ENCODE data around the gene GNB4.

GNB4 gene

DNA sequence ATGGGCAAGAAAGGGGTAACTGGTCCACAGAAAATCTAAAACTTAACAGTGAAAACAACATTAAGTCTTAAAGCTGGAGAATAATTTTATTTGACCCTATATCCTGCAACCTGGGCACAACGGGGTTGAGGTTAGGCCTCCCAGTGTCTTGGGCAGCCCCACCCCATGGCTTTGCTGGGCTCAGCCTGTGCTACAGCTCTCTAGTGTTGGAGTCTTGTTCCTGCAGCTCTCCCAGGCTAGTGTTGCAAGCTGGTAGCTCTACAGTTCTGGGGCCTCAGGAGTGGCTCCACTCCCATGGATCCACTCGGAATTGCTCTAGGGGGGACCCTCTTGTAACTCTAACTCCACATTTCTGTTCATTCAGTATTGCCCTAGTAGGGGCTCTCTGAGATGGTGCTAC is 24.9 kb upstream of the GNB4 start:
- ChIA-PET POLR2A (no interaction called here), CTCF (no interaction called here)
- no peak for DNase-seq (ENCODE audit: low read depth, low spot score)
- H3K4me3 ChIP-seq (ENCODE audit: low read depth, low read length) = no peak overlapping the region
- TF ChIP-seq, protein P1, sequence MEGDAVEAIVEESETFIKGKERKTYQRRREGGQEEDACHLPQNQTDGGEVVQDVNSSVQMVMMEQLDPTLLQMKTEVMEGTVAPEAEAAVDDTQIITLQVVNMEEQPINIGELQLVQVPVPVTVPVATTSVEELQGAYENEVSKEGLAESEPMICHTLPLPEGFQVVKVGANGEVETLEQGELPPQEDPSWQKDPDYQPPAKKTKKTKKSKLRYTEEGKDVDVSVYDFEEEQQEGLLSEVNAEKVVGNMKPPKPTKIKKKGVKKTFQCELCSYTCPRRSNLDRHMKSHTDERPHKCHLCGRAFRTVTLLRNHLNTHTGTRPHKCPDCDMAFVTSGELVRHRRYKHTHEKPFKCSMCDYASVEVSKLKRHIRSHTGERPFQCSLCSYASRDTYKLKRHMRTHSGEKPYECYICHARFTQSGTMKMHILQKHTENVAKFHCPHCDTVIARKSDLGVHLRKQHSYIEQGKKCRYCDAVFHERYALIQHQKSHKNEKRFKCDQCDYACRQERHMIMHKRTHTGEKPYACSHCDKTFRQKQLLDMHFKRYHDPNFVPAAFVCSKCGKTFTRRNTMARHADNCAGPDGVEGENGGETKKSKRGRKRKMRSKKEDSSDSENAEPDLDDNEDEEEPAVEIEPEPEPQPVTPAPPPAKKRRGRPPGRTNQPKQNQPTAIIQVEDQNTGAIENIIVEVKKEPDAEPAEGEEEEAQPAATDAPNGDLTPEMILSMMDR (IDR thresholded peaks at IDR 0.05; ENCODE audit: insufficient read depth, low read length, missing control alignments) = no peak

DNA sequence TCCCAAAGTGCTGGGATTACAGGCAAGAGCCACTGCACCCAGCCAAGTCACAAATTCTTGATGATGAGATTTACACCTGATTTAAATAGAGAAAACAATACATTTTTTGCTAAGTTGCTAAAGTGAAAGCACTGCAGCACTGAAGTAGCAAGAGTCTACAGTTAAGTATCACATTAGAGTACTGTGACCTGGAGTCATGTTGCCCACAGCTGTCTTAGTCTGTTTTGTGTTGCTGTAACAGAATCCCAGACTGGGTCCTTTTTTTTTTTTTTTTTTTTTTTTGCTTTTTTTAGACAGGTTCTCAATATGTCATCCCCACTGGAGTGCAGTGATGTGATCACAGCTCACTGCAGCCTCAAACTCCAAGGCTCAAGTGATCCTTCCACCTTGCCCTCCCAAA is 23.2 kb upstream of the GNB4 start:
- ChIA-PET CTCF (no interaction called here), POLR2A (no interaction called here)
- no peak overlapping the region for H3K4me3 ChIP-seq (ENCODE audit: low read depth, low read length)
- TF ChIP-seq, protein P1 (IDR thresholded peaks at IDR 0.05; ENCODE audit: insufficient read depth, low read length, missing control alignments) = no peak
- no peak for DNase-seq (ENCODE audit: low read depth, low spot score)

DNA sequence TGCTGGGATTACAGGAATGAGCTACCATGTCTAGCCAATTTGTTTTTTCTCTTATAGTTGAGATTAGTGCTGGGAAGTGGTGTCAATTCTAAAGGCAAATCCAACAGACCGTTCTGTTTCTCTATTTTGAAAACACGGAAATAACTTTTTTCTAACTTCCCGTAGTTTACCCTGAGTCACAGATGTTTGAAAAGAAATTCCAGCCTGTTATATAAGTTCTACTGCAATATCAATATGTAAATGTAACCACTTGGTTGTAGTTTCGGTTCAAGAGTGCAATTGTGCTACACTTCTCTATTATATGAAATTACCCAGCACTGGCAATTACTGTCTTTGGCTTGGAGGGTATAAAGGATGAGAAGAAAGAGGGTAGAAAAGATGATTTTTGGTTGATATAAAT is 22.3 kb upstream of the GNB4 start:
- no peak for DNase-seq (ENCODE audit: low read depth, low spot score)
- ChIA-PET POLR2A (no interaction called here), CTCF (no interaction called here)
- no peak overlapping the region for H3K4me3 ChIP-seq (ENCODE audit: low read depth, low read length)
- TF ChIP-seq, protein P1 (IDR thresholded peaks at IDR 0.05; ENCODE audit: insufficient read depth, low read length, missing control alignments) = no peak

DNA sequence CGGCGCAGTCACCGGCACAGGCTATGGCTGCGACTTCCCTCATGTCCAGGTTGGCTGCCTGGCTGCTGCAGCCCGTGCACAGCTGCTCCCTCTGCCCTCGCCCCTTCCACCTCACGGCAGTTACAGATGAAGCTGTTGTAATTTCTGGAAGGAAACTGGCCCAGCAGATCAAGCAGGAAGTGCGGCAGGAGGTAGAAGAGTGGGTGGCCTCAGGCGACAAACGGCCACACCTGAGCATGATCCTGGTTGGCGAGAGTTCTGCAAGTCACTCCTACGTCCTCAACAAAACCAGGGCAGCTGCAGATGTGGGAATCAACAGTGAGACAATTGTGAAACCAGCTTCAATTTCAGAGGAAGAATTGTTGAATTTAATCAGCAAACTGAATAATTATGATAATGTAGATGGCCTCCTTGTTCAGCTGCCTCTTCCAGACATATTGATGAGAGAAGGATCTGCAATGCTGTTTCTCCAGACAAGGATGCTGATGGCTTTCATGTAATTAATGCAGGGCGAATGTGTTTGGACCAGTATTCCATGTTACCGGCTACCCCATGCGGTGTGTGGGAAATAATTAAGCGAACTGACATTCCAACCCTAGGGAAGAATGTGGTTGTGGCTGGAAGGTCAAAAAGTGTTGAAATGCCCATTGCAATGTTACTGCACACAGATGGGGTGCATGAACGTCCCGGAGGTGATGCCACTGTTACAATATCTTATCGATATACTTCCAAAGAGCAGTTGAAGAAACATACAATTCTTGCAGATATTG is 13.2 kb upstream of the GNB4 start:
- ChIA-PET CTCF (no interaction called here), POLR2A (no interaction called here)
- TF ChIP-seq, protein P1 (IDR thresholded peaks at IDR 0.05; ENCODE audit: insufficient read depth, low read length, missing control alignments) = no peak
- H3K4me3 ChIP-seq (ENCODE audit: low read depth, low read length) = no peak overlapping the region
- no peak for DNase-seq (ENCODE audit: low read depth, low spot score)

DNA sequence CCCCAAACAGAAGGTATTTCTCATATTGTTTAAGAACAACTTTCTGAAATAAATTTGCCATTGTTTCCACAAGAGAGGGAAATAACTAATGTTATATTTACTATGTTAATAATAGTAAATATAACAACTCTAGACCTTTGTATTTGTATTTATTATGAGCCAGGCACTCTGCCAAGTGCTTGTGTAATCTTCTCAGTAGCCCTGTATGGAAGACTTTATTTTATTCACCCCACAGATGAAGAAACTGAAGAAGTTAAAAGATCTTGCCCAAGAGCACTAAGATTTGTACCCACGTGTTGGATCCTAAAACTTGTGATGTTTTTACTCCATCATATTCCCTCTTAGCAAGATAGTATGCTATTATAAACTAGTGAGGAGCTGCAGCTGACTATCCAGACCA is 12.0 kb upstream of the GNB4 start:
- TF ChIP-seq, protein P1 (IDR thresholded peaks at IDR 0.05; ENCODE audit: insufficient read depth, low read length, missing control alignments) = no peak
- DNase-seq (ENCODE audit: low read depth, low spot score) = no peak
- ChIA-PET CTCF (interaction anchor here (0.8 kb wide), 1 partner anchor 10 kb away, joined by 3 read pairs; no protein-coding TSS in a partner anchor), POLR2A (no interaction called here)
- H3K4me3 ChIP-seq (ENCODE audit: low read depth, low read length) = no peak overlapping the region

DNA sequence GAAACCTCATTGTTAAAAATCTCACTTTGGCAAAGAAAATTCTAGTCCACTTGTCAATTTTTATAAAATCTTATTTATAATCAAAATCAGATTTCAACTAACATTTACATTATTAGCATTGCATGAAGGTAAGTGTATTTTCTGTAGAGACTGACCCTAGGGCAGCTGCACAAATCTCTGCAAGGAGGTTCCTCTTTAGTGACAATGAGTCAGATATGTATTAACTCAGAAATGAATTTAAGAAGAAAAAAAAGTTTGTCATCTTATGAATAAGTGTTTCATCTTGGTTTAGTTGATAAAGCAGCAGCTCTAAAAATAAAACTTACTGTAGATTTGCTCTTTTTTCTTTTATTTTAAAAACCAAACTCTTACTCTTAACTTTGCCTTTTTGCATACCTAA is 9.0 kb upstream of the GNB4 start:
- TF ChIP-seq, protein P1 (IDR thresholded peaks at IDR 0.05; ENCODE audit: insufficient read depth, low read length, missing control alignments) = no peak
- ChIA-PET CTCF (no interaction called here), POLR2A (no interaction called here)
- no peak for DNase-seq (ENCODE audit: low read depth, low spot score)
- no peak overlapping the region for H3K4me3 ChIP-seq (ENCODE audit: low read depth, low read length)

Data from AG04449 (cell line).